Fibroblast of peridontal ligament (primary cell): ENCODE results near the gene SLC22A7.

Experiments used
- DNase-seq: peaks from one replicate; pipeline ENCODE4 v3.0.0-alpha.2; 2010; ENCODE audit errors: extremely low read depth

Gene SLC22A7

DNA sequence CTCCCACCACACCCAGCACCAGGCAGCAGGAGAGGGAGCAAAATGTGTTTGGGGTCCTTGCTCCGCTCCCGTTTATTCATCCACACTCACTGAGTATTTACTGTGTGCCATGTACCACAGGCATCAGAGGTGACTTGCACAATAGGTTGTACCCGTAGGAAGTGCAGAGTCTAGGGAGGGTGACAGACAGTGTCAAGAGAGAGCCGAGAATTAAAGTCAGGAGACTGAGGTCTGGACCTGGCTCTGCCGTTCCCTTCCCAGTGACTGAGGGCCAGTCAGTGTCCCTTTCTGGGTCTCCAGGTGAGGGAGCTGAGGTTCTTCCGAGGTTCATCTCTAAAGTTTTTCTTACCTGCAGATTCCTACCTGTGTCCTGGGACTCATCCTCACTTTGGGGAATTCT is 32.5 kb upstream of the SLC22A7 start:
- DNase-seq = no peak

GRCh38 chr6:43267619-43268354 is 30.3 kb upstream of the SLC22A7 start:
- no peak for DNase-seq

DNA sequence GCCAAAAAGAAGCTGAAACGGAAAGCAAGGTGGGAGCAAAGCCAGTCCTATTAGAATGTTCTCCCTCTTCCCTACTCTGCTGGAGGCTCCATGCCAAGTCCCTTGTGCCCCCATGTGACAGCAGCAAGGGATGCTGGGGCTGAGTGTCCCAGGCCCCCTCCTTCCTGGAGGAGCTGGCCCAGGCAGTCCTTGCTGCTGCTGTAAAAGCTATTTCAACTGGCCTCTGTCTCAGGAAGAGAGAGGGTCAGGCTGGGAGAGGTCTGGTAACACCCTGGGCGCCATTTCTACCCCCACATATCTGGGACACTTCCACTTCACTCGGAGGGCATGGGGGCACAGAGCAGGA is 29.7 kb upstream of the SLC22A7 start:
- no peak for DNase-seq

DNA sequence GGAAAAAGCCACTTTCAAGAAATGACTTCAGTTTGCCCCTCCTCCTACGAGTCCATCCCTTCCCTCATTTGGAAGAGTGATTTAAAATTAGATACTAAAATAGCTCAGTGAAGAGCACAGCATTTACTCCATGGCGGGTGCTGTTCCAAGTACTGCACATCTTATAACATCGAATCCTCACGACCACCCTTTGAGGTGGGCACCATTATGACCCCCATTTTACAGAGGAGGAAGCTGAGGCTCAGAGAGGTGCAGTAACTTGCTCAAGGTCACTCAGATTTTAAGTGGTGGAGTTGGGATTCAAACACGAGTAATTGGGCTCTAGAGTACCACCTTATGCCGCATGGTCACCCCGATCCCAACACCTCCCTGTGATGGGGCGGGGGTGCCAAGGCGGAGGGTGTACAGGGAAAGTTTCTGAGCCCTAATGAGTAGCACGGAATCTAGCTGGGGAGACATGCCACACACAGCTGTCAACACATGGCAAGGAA is 29.2 kb upstream of the SLC22A7 start:
- DNase-seq = no peak

DNA sequence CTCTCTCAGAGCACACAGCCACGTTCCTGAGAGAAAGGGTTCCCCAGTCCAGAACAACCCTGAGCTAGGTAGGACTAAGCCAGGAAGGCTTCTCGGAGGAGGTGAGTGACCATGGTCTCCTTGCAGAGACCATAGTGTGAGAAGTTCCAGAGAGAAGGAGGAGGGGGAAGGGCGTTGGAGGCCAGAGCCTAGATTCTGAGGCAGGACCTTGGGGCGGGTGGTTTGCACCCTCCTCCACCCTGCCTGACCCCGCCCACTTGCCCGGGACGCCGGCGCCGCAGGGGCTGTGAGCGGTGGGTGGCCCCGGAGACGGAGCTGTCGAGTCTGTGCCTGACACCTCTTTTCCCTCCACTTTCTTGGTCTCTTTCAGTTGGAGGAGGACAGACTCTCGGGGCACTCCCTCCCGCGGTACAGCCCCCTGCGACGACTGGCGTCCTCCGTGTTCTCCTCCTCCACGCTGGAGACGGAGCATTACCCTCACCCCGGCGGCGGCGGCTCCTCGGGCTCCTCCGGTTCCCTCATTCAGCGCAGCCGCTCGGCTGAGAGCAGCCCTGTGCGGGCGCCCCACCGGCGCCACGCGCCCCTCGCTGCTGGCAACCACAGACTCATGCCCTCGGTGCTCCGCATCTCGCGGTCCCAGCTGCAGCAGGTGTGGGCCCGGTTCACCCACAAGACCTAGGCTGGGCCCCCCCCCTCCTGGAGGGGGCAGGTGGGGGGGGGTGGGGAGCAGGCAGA is 28.6 kb upstream of the SLC22A7 start:
- DNase-seq = no peak

- no peak for DNase-seq
Measured at GRCh38 chr6:43271103-43271815, 26.8 kb upstream of the SLC22A7 start.

- DNase-seq = no peak
Measured at GRCh38 chr6:43271944-43272343, 26.1 kb upstream of the SLC22A7 start.

- DNase-seq = no peak
Measured at GRCh38 chr6:43273707-43274106, 24.4 kb upstream of the SLC22A7 start.

GRCh38 chr6:43274127-43274915 is 23.7 kb upstream of the SLC22A7 start:
- no peak for DNase-seq

DNA sequence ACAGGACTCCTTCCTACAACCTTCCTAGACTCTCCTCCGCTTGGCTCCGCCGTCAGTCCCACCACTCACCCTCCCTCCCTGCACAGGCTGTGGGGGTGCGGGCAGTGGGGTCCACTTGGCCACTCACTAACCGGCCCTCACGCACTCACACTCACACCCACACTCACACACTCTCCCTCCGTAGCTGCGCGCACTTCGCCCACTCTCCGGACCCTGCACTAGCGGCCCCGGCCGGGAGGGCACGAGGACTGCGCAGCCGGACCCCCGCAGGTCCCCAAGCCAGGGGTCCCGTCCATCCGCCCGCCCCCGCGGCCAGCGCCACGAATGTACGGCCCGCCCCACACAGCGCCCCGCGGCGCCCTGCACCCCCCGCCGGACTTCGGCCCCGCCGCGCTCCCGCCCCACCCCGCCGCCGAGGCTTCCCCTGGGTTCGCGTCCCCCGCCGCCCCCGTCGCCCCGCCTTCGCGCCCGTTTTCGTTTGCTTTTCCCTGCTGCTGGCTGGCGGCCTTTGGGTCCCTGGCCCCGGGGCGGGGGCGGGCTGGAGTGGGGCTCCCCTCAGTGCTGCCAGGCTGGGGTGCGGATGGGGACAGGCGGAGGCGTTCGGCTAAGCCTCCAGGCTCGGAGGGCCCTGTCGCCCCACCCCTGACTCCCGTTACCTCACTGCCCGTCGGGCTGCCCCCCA is 23.0 kb upstream of the SLC22A7 start:
- no peak for DNase-seq

GRCh38 chr6:43275801-43276576 is 22.1 kb upstream of the SLC22A7 start:
- DNase-seq = no peak

DNA sequence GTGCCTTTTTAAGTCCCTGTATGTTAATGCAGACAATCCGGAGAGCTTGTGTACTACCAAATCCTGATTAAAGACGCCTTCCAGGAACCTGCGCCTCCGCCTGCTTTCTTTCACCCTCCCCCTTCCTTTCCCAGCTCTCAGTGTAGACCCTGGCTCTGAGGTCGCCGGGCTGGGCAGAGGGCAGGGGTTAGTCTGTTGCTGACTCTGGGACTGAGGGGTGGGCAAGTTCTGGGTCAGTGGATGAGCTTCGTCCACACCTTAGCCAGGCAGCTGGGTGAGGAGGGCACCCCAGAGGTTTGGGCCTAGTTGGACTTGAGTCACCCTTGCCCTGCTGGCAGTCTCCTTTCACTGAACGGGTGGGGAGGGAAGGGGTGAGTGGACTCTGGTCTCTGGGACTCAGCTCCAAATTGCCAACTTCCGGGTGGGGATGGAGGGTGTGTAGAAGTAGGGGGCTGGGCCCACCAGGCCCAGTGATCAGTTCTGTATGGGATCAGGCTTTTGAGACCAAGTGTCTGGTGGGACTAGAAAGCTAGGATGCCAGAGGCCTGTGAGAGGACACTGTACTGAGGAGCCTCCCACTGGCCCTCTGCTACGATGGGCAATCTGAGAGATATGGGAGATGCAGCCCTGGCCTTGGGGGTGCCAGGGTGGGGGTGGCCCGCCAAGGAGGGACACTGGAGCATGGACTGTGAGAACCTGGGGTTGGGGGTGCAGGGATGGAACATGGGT is 21.3 kb upstream of the SLC22A7 start:
- no peak for DNase-seq

DNA sequence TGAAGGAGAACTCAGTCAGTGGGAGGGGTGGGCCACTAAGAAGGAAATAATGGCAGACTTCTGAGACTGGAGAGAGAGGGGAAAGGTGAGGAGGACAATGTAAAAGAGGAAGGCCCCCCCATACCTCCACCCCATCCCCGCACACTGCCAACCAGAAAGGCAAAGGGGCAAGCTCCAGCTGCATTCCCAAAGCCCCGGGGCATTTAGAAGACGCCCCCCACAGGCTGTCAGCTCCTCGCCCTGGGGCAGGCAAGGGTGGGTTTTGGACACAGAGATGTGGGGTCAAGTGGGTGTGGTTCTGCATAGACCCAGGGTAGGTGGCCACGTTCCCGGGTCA is 20.8 kb upstream of the SLC22A7 start:
- no peak for DNase-seq

DNA sequence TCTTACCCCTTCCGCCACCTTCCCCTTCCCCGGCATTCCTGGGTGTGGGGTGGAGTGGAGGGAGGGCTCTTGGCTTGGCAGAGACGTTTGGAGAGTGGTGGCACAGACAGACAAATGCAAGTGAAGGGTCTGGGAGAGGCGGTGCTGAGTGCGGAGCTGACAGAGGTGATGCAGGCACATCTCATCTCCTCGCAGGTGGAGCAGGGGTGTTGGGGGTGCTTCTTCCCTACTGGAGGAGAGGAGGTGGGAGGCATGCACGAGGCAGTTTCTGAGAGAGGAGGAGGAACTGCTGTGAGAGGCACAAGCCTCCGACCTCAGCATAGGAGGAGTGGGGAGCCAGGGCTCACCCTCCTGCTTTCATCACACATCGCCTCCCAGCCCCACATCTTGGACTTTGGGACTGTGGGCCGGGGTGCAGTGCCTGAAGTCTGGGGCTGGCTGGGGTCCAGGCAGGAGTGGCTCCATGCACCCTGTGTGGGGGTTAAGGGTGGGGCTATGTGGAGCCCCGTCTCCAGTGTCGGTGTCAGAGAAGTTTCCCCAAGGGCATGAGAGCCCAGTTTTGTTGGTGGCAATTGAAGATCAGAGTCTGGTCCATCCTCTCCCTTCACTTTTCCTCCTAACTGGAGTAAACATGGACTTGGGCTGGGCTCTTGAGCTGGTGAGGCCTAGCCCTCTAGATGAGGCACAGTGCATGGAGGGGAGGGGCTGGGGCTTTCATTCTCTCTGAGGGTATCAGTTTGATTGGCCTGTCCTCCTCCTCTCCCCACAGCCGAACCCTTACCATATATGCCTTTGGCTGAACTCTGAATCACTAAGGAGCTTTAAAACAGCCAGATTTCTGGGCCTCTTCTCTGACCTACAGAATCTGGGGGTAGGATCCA is 20.2 kb upstream of the SLC22A7 start:
- DNase-seq = peak; percentile 22

GRCh38 chr6:43278524-43279078 is 19.5 kb upstream of the SLC22A7 start:
- peak; percentile 30 for DNase-seq

- no peak for DNase-seq
Measured at GRCh38 chr6:43280234-43280633, 17.8 kb upstream of the SLC22A7 start.

DNA sequence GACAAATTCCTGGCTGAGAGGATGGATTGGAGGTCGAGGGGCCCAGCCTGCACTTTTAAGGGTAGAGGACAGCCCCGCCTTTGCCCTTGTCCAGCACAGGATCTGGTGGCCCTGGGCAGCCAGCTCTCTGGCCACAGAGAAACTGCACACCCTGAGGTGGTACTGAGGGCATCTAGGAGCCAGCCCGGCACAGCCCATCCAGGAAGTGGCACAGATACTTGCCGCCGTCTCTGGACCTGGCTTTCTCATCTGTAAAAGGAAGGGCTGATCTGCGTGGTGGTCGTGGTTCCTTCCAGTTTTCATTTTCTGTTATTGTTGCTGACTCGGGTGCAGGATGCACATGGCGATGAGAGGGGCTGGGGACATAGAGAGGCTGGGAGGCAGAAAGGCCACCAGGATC is 16.0 kb upstream of the SLC22A7 start:
- no peak for DNase-seq

DNA sequence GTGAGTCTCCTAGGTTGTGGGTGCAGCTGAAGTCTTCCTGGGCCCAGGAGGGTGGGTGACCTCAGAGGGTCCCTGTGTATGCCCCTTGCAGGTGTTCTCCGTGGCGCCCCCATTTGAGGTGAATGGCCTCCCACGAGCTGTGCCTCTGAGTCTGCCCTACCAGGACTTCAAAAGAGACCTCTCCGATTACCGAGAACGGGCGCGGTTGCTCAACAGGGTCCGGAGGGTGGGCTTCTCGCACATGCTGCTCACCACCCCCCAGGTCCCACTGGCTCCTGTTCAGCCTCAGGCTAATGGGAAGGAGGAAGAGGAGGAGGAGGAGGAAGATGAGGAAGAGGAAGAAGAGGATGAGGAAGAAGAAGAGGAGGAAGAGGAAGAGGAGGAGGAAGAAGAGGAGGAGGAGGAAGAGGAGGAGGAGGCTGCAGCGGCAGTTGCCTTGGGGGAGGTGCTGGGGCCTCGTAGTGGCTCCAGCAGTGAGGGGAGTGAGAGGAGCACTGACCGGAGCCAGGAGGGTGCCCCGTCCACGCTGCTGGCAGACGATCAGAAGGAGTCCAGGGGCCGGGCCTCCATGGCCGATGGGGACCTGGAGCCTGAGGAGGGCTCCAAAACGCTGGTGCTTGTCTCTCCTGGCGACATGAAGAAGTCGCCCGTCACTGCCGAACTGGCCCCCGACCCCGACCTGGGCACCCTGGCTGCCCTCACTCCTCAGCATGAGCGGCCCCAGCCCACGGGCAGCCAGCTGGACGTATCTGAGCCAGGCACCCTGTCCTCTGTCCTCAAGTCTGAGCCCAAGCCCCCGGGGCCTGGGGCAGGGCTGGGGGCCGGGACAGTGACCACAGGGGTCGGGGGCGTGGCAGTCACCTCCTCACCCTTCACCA is 15.2 kb upstream of the SLC22A7 start:
- no peak for DNase-seq
